GM21381 (cell line): ENCODE measurements around the gene LDOC1.
"Not testable (repeated sequence)": the region's sequence is repeated elsewhere in the genome, so short reads cannot be mapped to it uniquely, and the experiment has no call there.

Experiments used
- ATAC-seq: cut with Tn5 transposase; IDR thresholded peaks from one replicate; pipeline ENCODE4 v1.9.1; 2021; ENCODE audit warnings: mild to moderate bottlenecking, moderate library complexity; ENCODE audit not compliant: unreplicated experiment

LDOC1 gene

GRCh38 chrX:141176586-141177451, at the start of gene LDOC1:
LDOC1 (minus strand) TSS chrX:141177129; CDS start chrX:141177021, 108 bp downstream.
- no peak for ATAC-seq

- ATAC-seq, result no peak
Measured at GRCh38 chrX:141221611-141222010, 44.7 kb upstream of the LDOC1 start.

DNA sequence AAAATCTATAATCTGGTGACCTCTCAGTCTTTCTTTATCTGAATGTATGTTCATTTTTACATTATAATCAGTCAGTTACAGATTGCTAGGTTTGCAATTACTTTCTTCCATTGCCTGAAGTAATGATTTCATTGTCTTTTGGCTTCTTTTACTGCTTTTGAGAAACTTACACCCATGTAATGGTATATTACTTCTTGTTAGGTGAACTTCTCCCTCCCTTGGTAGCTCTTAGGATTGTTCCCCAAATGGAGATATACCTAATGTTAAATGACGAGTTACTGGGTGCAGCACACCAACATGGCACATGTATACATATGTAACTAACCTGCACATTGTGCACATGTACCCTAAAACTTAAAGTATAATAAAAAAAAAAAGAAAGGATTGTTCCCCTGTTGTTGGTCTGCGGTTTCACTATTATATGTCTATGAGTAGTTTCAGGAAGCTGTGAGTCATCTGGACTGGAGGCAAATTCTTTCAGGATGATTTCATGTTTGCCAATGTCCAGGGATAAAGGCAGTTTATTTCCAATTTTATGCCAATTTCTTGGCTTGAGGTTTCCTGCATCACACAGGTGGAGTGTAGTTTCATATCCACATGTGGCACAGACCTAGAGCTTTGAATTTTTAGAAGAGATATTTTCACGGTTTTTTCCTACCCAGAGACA, 43.5 kb upstream of the LDOC1 start:
- no peak for ATAC-seq

GRCh38 chrX:141214196-141214595, 37.3 kb upstream of the LDOC1 start:
- ATAC-seq, result no peak

DNA sequence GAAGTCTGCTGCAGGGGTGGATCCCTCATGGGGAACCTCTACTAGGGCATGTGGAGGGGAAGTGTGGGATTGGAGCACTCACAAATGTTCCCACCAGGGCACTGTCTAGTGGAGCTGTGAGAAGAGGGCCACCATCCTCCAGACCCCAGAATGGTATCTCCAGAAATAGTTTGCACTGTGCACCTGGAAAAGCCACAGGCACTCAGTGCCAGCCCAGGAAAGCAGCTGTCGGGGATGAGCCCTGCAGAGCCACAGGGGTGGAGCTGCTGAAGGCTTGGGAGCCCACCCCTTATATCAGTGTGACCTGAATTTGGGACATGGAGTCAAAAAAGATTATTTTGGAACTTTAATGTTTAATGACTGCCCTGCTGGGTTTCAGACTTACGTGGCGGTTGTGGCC, 25.0 kb upstream of the LDOC1 start:
- ATAC-seq, result no peak

DNA sequence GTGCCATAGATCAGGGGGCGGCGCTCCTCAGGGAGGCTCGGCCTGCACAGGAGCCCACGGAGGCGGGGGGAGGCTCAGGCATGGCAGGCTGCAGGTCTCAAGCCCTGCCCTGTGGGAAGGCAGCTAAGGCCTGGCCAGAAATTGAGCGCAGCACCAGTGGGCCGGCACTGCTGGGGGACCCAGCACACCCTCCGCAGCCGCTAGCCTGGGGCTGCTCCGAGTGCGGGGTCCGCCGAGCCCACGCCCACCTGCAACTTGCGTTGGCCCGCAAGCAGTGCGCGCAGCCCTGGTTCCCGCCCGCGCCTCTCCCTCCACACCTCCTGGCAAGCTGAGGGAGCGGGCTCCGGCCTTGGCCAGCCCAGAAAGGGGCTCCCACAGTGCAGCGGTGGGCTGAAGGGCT, 11.6 kb upstream of the LDOC1 start:
- ATAC-seq, result not testable (repeated sequence)

GRCh38 chrX:141185366-141185765, 8.4 kb upstream of the LDOC1 start:
- no peak for ATAC-seq

DNA sequence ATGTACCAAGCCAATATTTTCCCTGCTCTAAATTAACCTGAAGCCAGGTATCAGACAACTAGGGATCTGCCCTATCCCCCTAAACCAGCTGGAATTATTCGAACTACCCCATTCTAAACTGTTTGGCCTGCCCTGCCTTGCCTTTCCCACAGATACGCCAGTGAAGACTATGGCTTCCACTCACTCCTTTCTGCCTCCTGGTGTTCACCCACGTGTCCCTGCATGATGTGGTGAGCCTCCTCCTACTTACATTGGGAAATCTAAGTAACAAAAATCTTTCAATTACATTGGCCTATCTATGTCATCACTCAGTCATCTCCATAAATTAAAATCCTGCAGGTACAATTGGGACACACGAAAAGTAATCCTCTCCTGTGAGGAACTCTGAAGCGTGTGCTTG, 6.1 kb upstream of the LDOC1 start:
- ATAC-seq, result no peak

DNA sequence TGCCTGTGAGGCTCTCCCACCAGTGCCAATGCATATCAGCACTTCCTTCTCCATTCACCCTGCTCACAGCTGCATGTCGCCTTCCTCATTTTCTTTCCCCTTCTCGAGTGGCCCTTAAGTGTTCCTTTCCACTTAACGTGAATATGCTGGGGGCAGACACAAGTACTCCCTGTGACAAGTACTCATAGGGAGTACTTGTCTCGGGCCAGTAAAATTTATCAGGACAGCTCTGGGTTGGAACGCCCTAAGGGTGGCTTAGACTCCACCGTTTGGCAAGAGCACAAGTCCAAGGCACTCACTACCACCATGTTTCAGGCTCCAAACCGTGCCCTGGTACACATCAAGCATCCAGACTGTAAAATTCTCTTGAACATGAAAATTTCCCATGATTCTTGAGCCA, 3.9 kb upstream of the LDOC1 start:
- ATAC-seq, result no peak

DNA sequence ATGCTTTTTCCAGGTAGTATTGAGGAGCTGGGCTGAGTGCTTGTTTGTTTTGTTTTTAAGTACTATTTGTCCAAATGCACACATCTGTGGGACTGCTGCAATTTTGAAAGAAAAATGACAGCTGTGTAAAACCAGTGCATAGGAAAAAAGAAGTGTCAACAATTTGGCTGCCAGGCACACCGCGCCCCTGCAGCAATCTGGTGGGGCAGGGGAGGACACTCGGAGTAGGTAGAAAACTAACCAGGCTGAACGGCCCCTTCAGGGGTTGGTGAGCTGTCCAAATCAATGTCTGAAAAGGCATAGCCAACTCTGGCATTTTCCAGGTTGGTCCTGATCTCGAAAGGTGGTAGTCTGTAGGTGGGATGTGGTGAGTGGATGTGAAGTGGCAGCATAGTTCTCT, 1.1 kb downstream of the LDOC1 start:
- ATAC-seq, result no peak

DNA sequence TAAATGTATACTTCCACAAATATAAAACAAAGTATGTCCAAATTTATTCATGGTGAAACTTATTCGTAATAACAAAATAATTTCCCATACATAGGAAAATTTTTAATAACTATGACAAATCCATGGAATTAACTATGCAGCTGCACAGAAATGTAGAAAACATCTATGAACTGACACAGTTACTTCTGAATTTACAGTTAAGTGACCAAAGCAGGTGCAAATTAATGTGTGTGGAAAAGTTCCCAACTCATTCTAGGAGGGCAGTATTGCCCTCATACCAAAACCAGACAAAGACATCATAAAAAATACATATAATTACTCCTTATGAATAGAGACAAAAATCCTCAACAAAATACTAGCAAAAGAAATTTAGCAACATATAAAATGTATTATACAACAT, 12.5 kb downstream of the LDOC1 start:
- no peak for ATAC-seq

- ATAC-seq, result no peak
Measured at GRCh38 chrX:141158084-141158483, 18.8 kb downstream of the LDOC1 start.

DNA sequence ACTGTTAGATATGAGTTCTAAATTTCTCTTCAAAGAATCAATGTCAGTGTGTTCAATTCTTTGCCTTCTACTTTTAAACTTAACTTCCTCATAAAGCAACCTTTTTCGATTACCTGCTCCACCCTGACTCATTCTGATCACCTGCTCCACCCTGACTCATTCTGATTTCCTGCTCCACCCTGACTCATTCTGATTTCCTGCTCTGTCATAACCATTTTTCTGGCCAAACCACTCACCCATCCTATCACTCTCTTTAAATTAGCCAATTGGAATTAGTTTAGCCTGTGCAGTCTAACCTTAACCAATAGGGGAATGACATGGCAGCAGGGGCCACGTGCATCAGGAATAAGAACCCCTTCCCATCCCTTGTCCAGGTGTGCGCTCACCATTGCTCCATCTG, 21.7 kb downstream of the LDOC1 start:
- not testable (repeated sequence) for ATAC-seq

DNA sequence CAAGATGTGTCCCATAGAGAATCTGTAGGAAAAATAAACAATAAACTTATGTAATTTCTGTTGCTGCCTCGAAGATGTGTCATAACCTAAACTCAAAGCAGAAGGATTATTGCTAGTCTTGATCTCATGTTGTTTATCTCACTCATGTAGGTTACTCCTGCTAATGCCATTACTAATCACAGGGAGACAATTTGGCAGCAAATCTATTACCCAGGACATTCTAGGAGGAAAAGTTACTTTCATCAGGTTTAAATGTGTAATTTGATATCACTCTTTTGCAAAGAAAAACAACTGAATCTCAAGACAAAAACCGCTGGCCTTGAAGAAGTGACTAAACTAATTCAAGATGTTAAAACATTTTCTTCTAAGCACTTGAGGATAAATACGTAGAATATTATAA, 34.0 kb downstream of the LDOC1 start:
- no peak for ATAC-seq

GRCh38 chrX:141133272-141133671, 43.7 kb downstream of the LDOC1 start:
- no peak for ATAC-seq

DNA sequence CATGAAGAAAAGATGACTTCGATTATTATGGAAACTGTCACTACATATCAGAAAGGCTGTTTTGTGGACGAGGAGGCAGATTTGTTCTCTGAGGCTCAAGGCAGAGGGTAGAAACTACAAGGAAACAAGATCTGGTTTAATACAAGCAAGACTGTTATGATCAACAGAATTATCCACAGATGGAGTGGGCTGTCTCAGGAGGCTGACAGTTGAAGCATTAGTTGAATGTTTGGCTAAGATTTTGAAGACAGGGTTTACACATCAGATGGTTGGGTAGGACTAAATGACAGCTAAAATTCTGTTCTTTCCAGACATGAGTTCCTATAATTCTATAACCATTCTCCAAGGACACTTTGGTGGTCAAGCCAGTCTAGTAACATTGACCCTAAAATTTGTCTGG, 49.8 kb downstream of the LDOC1 start:
- no peak for ATAC-seq
